ENCODE results near the gene CLIP2.

DNA sequence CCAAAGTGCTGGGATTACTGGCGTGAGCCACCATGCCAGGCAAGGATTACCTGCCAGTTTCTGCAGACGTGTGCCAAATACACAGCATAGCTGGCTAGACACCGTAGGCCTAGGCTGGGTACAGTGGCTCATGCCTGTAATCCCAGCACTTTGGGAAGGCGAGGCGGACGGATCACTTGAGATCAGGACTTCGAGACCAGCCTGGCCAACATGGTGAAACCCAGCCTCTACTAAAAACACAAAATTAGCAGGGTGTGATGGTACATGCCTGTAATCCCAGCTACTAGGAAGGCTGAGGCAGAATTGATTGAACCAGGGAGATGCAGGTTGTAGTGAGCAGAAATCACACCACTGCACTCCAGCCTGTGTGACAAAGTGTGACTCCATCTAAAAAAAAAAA is 35.9 kb upstream of the CLIP2 start:
- TF ChIP-seq CTCF (IDR thresholded peaks at IDR 0.05) = no peak
- TF ChIP-seq POLR2AphosphoS5 (IDR thresholded peaks at IDR 0.05) = no peak
- TF ChIP-seq EP300 (IDR thresholded peaks at IDR 0.05) = no peak

Measured in sigmoid colon (tissue), 4 donors.